ENCODE measurements around the gene SLC6A8. TPM values are rescaled to one million over a fixed set of nuclear protein-coding genes. Genes with fewer than 3 reads are reported as not detected.

The SLC6A8 gene
- total RNA-seq, 1 donor, result 19.5 TPM

DNA sequence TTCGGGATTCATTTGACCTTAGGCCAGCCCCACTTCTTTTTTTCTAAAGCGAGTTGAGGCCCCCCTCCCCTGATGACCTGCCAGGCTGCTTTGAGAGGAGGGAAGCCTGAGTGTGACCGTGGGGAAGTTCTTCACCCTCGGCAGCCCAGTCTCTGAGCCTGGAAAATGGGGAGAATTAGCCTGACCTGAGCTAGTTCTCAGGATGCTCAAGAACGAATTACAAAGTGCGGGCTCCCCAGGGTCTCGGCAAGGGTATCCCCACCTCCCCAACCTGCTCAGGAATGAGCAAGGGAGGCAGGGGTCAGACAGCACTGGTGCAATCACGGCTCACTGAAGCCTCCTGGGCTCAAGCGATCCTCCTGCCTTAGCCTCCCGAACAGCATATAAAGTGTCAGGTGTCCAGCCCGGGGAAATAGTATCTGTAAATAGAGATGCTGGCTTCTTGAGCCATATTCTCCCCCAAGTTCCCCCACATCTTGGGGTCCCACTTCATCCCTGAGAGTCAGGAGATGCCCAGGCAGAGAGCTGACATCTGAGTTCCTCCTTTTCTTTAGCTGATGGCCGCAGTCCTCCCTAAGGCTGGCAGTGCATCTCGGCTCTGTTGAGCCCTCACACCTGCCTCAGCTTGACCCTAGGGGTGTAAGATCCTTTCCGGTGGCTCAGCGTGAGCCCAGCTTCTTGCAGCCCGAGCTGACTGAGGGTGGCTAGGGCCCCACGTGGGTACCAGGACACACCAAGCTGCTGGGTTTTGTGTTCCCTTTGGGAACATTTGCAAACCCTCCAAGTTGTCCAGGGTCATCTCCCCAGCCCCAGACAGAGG is 39.2 kb upstream of the SLC6A8 start:
- no peak overlapping the region for H2AFZ ChIP-seq (ENCODE audit: low read length)
- H3K79me2 ChIP-seq (ENCODE audit: insufficient read depth, low read length), result no peaks in the 10 kb centered on the region
- no peaks in the 10 kb centered on the region for H4K20me1 ChIP-seq (ENCODE audit: insufficient read depth, low read length)
- peaks cover 26% of the 10 kb centered on the region for H3K27me3 ChIP-seq (ENCODE audit: insufficient read depth, low read length)
- no peak overlapping the region for H3K4me3 ChIP-seq (ENCODE audit: insufficient read depth, low read length)
- no peaks in the 10 kb centered on the region for H3K9me3 ChIP-seq (ENCODE audit: low read depth, low read length)
- H3K36me3 ChIP-seq (ENCODE audit: insufficient read depth, low read length), result no peaks in the 10 kb centered on the region
- H3K4me1 ChIP-seq (ENCODE audit: insufficient read depth, low read length), result no peaks in the 10 kb centered on the region
- no peak overlapping the region for H3K27ac ChIP-seq (ENCODE audit: low read depth, low read length)
- DNase-seq (ENCODE audit: insufficient read length, low spot score, missing footprints), result peak; percentile 90
- H3K4me2 ChIP-seq (ENCODE audit: insufficient read depth, low read length), result no peak overlapping the region
- TF ChIP-seq, protein P1, sequence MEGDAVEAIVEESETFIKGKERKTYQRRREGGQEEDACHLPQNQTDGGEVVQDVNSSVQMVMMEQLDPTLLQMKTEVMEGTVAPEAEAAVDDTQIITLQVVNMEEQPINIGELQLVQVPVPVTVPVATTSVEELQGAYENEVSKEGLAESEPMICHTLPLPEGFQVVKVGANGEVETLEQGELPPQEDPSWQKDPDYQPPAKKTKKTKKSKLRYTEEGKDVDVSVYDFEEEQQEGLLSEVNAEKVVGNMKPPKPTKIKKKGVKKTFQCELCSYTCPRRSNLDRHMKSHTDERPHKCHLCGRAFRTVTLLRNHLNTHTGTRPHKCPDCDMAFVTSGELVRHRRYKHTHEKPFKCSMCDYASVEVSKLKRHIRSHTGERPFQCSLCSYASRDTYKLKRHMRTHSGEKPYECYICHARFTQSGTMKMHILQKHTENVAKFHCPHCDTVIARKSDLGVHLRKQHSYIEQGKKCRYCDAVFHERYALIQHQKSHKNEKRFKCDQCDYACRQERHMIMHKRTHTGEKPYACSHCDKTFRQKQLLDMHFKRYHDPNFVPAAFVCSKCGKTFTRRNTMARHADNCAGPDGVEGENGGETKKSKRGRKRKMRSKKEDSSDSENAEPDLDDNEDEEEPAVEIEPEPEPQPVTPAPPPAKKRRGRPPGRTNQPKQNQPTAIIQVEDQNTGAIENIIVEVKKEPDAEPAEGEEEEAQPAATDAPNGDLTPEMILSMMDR (IDR thresholded peaks at IDR 0.05; ENCODE audit: extremely low read depth, low read depth, low read length), result no peak

DNA sequence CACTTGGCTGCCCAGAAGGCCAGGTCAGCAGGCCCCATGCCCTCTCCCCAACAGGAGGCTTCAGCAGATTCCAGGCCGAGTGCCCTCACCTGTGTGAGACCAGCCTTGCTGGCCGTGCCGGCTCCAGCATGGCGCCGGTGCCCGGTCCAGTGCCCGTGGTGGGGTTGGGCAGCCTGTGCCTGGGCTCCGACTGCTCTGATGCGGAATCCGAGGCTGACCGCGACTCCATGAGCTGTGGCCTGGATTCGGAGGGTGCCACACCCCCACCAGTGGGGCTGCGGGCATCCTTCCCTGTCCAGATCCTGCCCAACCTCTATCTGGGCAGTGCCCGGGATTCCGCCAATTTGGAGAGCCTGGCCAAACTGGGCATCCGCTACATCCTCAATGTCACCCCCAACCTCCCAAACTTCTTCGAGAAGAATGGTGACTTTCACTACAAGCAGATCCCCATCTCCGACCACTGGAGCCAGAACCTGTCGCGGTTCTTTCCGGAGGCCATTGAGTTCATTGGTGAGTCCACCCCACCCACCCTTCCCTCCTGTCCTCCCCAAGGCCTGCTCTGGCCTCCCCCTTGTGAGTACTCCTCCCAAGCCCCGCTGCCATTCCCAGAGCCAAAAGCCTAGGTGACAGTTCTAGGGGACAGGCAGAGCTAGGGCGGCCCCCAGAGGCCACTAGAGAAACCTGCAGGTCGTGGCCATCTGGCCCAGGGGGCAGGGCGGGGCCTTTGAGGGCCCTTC is 38.4 kb upstream of the SLC6A8 start:
- Histone ChIP-seq H3K4me1 (ENCODE audit: insufficient read depth, low read length) (no peaks in the 10 kb centered on the region), H3K4me2 (ENCODE audit: insufficient read depth, low read length) (no peak overlapping the region), H3K9me3 (ENCODE audit: low read depth, low read length) (no peaks in the 10 kb centered on the region), H3K79me2 (ENCODE audit: insufficient read depth, low read length) (no peaks in the 10 kb centered on the region), H3K36me3 (ENCODE audit: insufficient read depth, low read length) (no peaks in the 10 kb centered on the region), H3K27me3 (ENCODE audit: insufficient read depth, low read length) (peaks cover 25% of the 10 kb centered on the region), H3K27ac (ENCODE audit: low read depth, low read length) (no peak overlapping the region), H3K4me3 (ENCODE audit: insufficient read depth, low read length) (no peak overlapping the region), H4K20me1 (ENCODE audit: insufficient read depth, low read length) (no peaks in the 10 kb centered on the region), H2AFZ (ENCODE audit: low read length) (no peak overlapping the region)
- TF ChIP-seq, protein P1 (IDR thresholded peaks at IDR 0.05; ENCODE audit: extremely low read depth, low read depth, low read length), result peak; percentile 14
- peak; percentile 95 for DNase-seq (ENCODE audit: insufficient read length, low spot score, missing footprints)

DNA sequence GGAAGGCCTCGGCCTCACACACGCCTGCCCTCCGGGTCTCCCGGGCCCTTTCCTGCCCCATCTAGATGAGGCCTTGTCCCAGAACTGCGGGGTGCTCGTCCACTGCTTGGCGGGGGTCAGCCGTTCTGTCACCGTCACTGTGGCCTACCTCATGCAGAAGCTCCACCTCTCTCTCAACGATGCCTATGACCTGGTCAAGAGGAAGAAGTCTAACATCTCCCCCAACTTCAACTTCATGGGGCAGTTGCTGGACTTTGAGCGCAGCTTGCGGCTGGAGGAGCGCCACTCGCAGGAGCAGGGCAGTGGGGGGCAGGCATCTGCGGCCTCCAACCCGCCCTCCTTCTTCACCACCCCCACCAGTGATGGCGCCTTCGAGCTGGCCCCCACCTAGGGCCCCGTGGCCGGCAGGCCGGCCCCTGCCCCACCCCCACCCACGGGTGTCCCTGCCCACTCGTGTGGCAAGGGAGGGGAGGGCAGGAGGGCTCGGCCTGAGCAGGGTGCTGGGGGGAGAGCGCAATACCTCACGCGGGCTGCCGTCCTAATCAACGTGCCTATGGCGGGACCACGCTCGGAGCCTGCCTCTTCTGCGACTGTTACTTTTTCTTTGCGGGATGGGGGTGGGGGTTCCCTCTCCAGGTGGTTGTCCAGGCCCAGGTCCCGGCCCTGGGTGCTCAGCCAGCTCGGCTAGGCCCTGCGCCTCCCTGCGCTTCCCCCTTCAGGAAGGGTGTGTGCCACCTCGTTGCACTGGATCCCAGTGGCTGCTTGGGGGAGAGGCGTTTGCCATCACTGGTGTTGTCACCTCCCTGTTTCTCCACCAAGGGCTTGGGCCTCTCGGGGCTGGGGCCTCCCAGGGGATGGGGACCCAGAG is 37.6 kb upstream of the SLC6A8 start:
- no peak overlapping the region for H3K4me2 ChIP-seq (ENCODE audit: insufficient read depth, low read length)
- H3K27ac ChIP-seq (ENCODE audit: low read depth, low read length), result no peak overlapping the region
- H3K79me2 ChIP-seq (ENCODE audit: insufficient read depth, low read length), result no peaks in the 10 kb centered on the region
- H3K4me3 ChIP-seq (ENCODE audit: insufficient read depth, low read length), result no peak overlapping the region
- DNase-seq (ENCODE audit: insufficient read length, low spot score, missing footprints), result peak; percentile 80
- no peaks in the 10 kb centered on the region for H3K9me3 ChIP-seq (ENCODE audit: low read depth, low read length)
- H3K4me1 ChIP-seq (ENCODE audit: insufficient read depth, low read length), result no peaks in the 10 kb centered on the region
- H3K27me3 ChIP-seq (ENCODE audit: insufficient read depth, low read length), result peaks cover 22% of the 10 kb centered on the region
- TF ChIP-seq, protein P1 (IDR thresholded peaks at IDR 0.05; ENCODE audit: extremely low read depth, low read depth, low read length), result no peak
- H2AFZ ChIP-seq (ENCODE audit: low read length), result no peak overlapping the region
- no peaks in the 10 kb centered on the region for H4K20me1 ChIP-seq (ENCODE audit: insufficient read depth, low read length)
- H3K36me3 ChIP-seq (ENCODE audit: insufficient read depth, low read length), result no peaks in the 10 kb centered on the region

Data from osteoblast (primary cell).